Ovary (tissue), 9 donors: ENCODE data around the gene AFAP1. TPM values are rescaled to one million over a fixed set of nuclear protein-coding genes. Genes with fewer than 3 reads are reported as not detected.
A peak's percentile ranks its signal among the peaks of the same experiment; 100 is the strongest.

Source experiments
- DNase-seq, 5 donors: peaks; one replicate each; pipeline ENCODE4 v3.0.0-alpha.2; 2019 to 2020
- H3K27ac ChIP-seq, 2 donors: fragments of 200-600 bp; one replicate each; pipeline versions ENCODE4 v1.5.1 to v1.8.0; 2019 to 2022
- H3K27me3 ChIP-seq: fragments of 200-600 bp; one replicate; pipeline ENCODE4 v1.8.0; 2022
- H3K36me3 ChIP-seq: fragments of 200-600 bp; sonication (generic); one replicate; pipeline ENCODE4 v1.5.1; 2019
- H3K4me1 ChIP-seq: one replicate; pipeline ENCODE4 v1.8.1; 2013; ENCODE audit warnings: mild to moderate bottlenecking, moderate library complexity; ENCODE audit not compliant: insufficient read depth
- H3K4me3 ChIP-seq: fragments of 200-600 bp; sonication (generic); one replicate; pipeline ENCODE4 v1.5.1; 2017
- H3K9me3 ChIP-seq, 2 donors: fragments of 200-600 bp in 1 of 2; sonication (generic) in 1 of 2; one replicate each; pipeline versions ENCODE4 v1.5.1 to v1.8.1; 2013 to 2019; ENCODE audit warnings: mild to moderate bottlenecking in 1 of 2, moderate library complexity in 1 of 2
- CTCF ChIP-seq, 3 donors: fragments of 450-650 bp in 2 of 3; fragments of 200-600 bp in 1 of 3; IDR thresholded peaks; one replicate each; pipeline versions ENCODE4 v1.5.1 to v1.8.0; 2016 to 2022; ENCODE audit warnings: antibody characterized with exemption in 3 of 3, mild to moderate bottlenecking in 1 of 3
- EP300 ChIP-seq: sonication (generic); formaldehyde crosslinking; IDR thresholded peaks from one replicate; pipeline ENCODE4 v1.6.1; 2017; ENCODE audit warnings: antibody characterized with exemption
- POLR2A ChIP-seq: fragments of 450-650 bp; IDR thresholded peaks from one replicate; pipeline ENCODE4 v1.6.1; 2017; ENCODE audit warnings: antibody characterized with exemption, mild to moderate bottlenecking, moderate library complexity
- WGBS, 3 donors: extraction: QIAGEN DNeasy Blood & Tissue Kit in 1 of 3; methylation state at CpG; one replicate each; pipeline versions ENCODE4 v1.1.5 to v1.1.7; 2013 to 2017; 5-methylcytosine and 5-hydroxymethylcytosine counted together
- intact Hi-C, 4 donors: fragments of 100-400 bp; cut with DNase I; formaldehyde crosslinking; loops; one replicate each; pipeline versions ENCODE4 v1.11.0 to v1.15.1; 2022 to 2023
- polyA plus RNA-seq, 2 donors: library from polyadenylated mRNA; stranded (reverse); fragments of 200-250 nt in 1 of 2; fragments of 350-450 nt in 1 of 2; fragmentation: Illumina TruSeq in 1 of 2; extraction: RNeasy Lipid Tissue Mini Kit (QIAGEN cat#74804) in 1 of 2; gene quantifications; one replicate each; pipeline ENCODE4 v1.2.3, GENCODE V29; 2013 to 2014
- total RNA-seq, 7 donors: library from RNA; depleted of rRNA in 2 of 7; stranded (reverse); fragments of >200 nt in 2 of 7; fragmentation: NEBNext Ultra II Directional in 3 of 7; extraction: Animal tissue kit (Norgen Biotek cat#: 25700) in 3 of 7; gene quantifications; one replicate each; pipeline versions ENCODE4 v1.1.0 to v1.2.4, GENCODE V29; 2016 to 2023
- donor health status: DM: no; HTN: no; CAD: no; lungs with moderate emphysema.
- donor health status: DM: no; HTN: no; CAD: no.
- donor health status: Bipolar disorder and iron deficiency.
- donor health status: DM: yes; HTN: yes; CAD: no.
- donor health status: DM: no; HTN: no; CAD: no.
- donor health status: DM: yes; HTN: yes; CAD: no.

The AFAP1 gene
- total and polyA plus RNA-seq, 9 donors: 8.6 to 42.3 (median 23.0) TPM

- intact Hi-C loops: no loop called here
- Histone ChIP-seq H3K9me3 (no peaks in the 10 kb centered on the region), H3K36me3 (no peaks in the 10 kb centered on the region), H3K27ac (peak overlapping the region in 1 of 2 donors; percentile 16), H3K4me3 (no peak overlapping the region), H3K4me1 (peaks cover 22% of the 10 kb centered on the region), H3K27me3 (no peaks in the 10 kb centered on the region)
- WGBS, 3 donors: 73 to 88% (median 83%) methylated on average over 11 of the region's 11 CpGs
- TF ChIP-seq CTCF (IDR thresholded peaks at IDR 0.05) (no peak), POLR2A (no peak), EP300 (no peak)
- no peak for DNase-seq
Measured at GRCh38 chr4:7820031-7820818, 119.4 kb downstream of the AFAP1 start.

- 90 to 96% (median 91%) methylated on average over 9 of the region's 9 CpGs for WGBS, 3 donors
- intact Hi-C loops: no loop called here
- H3K27ac ChIP-seq: peak overlapping the region in 1 of 2 donors; percentile 68
- no peak overlapping the region for H3K4me3 ChIP-seq
- no peak for DNase-seq
- H3K9me3 ChIP-seq: no peaks in the 10 kb centered on the region
- H3K27me3 ChIP-seq: no peaks in the 10 kb centered on the region
- TF ChIP-seq EP300 (no peak), CTCF (IDR thresholded peaks at IDR 0.05) (no peak), POLR2A (no peak)
- no peaks in the 10 kb centered on the region for H3K36me3 ChIP-seq
- H3K4me1 ChIP-seq: peaks cover 20% of the 10 kb centered on the region
Measured at GRCh38 chr4:7819446-7819845, 120.2 kb downstream of the AFAP1 start.

- Histone ChIP-seq H3K9me3 (no peaks in the 10 kb centered on the region), H3K4me1 (peaks cover 17% of the 10 kb centered on the region), H3K4me3 (no peak overlapping the region), H3K27me3 (no peaks in the 10 kb centered on the region), H3K27ac (peak overlapping the region; percentile 27 to 68), H3K36me3 (no peaks in the 10 kb centered on the region)
- peak; percentile 56 to 71 (median 65) for DNase-seq
- 37 to 46% (median 46%) methylated on average over 5 of the region's 5 CpGs for WGBS, 3 donors
- intact Hi-C loops: no loop called here
- no peak for TF ChIP-seq EP300
- no peak for TF ChIP-seq CTCF (IDR thresholded peaks at IDR 0.05)
- no peak for TF ChIP-seq POLR2A
Measured at GRCh38 chr4:7818399-7818911, 121.2 kb downstream of the AFAP1 start.

- no peak for TF ChIP-seq POLR2A
- Histone ChIP-seq H3K4me3 (no peak overlapping the region), H3K4me1 (peaks cover 15% of the 10 kb centered on the region), H3K36me3 (no peaks in the 10 kb centered on the region), H3K27ac (peak overlapping the region; percentile 27 to 68), H3K9me3 (no peaks in the 10 kb centered on the region), H3K27me3 (no peaks in the 10 kb centered on the region)
- DNase-seq: no peak
- intact Hi-C loops: no loop called here
- WGBS, 3 donors: 32 to 40% (median 32%) methylated on average over 6 of the region's 6 CpGs
Measured at GRCh38 chr4:7817877-7818398, 121.7 kb downstream of the AFAP1 start.

- H3K27me3 ChIP-seq: no peaks in the 10 kb centered on the region
- WGBS, 3 donors: 92 to 93% (median 93%) methylated on average over 7 of the region's 7 CpGs
- no peak for TF ChIP-seq EP300
- TF ChIP-seq CTCF (IDR thresholded peaks at IDR 0.05): no peak
- TF ChIP-seq POLR2A: no peak
- no peak overlapping the region for H3K4me3 ChIP-seq
- no peaks in the 10 kb centered on the region for H3K36me3 ChIP-seq
- no peak for DNase-seq
- H3K9me3 ChIP-seq: no peaks in the 10 kb centered on the region
- H3K27ac ChIP-seq: no peak overlapping the region
- intact Hi-C loops: no loop called here
- H3K4me1 ChIP-seq: peaks cover 15% of the 10 kb centered on the region
Measured at GRCh38 chr4:7816771-7817170, 122.9 kb downstream of the AFAP1 start.
